ENCODE results near the gene ABCG8. TPM values are rescaled to one million over a fixed set of nuclear protein-coding genes. Genes with fewer than 3 reads are reported as not detected.

ABCG8 gene
- not detected in 2 replicates for total RNA-seq

DNA sequence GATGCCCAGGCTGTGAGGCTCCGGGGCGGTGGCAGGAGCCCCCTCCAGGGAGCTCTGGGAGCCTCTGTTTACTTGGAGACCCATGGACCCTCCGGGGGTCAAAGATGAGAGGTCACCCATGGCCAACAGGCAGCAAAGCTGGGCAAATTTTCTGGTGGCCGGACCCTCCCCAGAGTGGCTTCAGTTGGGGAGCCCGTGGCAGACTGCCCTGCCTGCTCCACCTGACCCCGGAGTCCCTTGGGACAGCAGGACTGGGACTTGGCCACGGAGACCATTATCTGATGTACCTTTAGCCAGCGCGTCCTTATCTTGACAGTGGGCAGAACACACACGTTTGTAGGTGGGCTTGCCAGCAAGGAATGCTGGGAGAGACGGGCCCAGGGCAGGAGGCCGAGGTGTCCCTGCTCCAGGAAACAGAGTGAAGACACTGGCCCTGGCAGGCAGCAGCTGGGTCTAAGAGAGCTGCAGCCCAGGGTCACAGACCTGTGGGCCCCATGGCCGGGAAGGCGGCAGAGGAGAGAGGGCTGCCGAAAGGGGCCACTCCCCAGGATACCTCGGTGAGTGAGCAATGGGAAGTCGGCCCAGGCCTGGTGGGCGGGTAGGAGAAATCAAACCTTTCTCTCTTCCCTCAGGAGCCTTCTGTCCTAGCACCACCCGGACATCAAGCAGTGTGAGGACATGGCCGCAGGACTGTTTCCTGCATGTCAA lies at the start of gene ABCG8, which contains the start of gene ABCG5:
Gene ABCG8, plus strand, starts transcription at position 412 of the 708 bp plus-strand sequence. Its CDS starts 83 bp downstream, at position 495.
Gene ABCG5, minus strand, starts transcription at position 280 of the 708 bp plus-strand sequence. Its CDS starts 160 bp downstream, at position 120.

Other genes starting within 250 kb of the ABCG8 start
- 18.8 and 19.0 TPM in 2 replicates for gene THADA, start 242.9 kb upstream of the ABCG8 start, total RNA-seq
- gene PLEKHH2, start 201.7 kb upstream of the ABCG8 start, total RNA-seq = 3.7 and 4.8 TPM in 2 replicates
- 0.86 and 3.9 TPM in 2 replicates for gene C1GALT1C1L, start 162.5 kb upstream of the ABCG8 start, total RNA-seq
- 13.8 and 37.4 TPM in 2 replicates for gene DYNC2LI1, start 64.9 kb upstream of the ABCG8 start, total RNA-seq
- gene ABCG5, start 132 bp upstream of the ABCG8 start, total RNA-seq = not detected in 2 replicates
- gene LRPPRC, start 157.0 kb downstream of the ABCG8 start, total RNA-seq = 40.1 and 49.6 TPM in 2 replicates